ENCODE data around the gene MYH9.
A peak's percentile ranks its signal among the peaks of the same experiment; 100 is the strongest.

The MYH9 gene

DNA sequence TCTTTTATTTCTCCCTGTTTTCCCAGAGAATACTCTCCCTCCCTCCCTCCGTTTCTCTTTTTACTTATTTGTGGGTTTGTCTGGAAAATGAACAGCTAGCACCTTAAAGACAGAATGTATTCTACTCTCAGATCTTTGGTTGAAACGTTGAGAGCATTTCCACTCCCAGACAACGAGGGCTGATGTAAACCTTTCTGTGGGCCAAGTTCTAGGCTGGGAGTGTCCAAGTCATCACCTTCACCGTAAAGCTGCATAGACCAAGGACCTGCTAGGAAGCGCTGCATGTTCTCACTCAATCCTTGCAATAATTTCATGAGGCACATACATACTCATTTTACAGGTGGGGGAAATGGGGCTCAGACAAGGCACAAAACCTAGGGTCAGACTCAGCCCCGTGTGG, 32.4 kb downstream of the MYH9 start:
- TF ChIP-seq Cebpa-rat (IDR thresholded peaks at IDR 0.05) = no peak
- Histone ChIP-seq H3K36me3 (peaks cover 51% of the 10 kb centered on the region), H3K27me3 (no peaks in the 10 kb centered on the region), H3K9ac (peak overlapping the region; percentile 78), H3K4me2 (peak overlapping the region; percentile 100), H3K9me3 (no peaks in the 10 kb centered on the region), H4K20me1 (peaks cover 100% of the 10 kb centered on the region), H3K4me1 (peaks cover 100% of the 10 kb centered on the region), H3K27ac (peak overlapping the region; percentile 69), H3K4me3 (peak overlapping the region; percentile 47)

DNA sequence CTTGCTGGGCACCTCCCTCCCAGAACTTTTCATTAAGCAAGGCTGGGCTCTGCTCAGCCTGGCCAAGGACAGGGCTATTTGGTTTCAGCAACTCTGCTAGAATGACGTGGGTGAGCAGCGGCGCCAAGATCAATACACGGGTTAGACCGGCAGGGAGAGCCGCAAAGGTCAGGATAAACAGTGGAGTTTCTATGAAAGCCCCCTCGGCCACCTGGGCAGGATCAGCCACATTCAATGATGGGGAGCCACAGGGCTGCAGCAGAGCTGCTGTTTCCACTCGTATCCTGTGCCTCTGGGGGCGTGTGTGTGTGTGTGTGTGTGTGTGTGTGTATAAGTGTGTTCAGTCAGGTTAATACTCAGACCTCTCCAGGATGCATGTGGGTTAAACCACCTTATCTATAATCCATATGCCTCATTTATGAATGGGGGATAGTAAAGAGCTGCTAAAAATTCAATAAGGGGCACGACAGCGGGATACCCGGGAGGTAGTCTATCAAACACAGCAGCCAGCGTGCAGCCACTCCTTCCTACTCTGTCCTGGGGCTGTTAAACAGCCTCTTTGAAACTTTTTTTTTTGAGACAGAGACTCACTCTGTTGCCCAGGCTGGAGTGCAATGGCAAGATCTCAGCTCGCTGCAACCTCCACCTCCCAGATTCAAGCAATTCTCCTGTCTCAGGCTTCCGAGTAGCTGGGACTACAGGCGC, 34.8 kb downstream of the MYH9 start:
- peaks cover 81% of the 10 kb centered on the region for H3K4me1 ChIP-seq
- 0 out of 2 replicates have a peak overlapping the region, but pooled peaks have one; percentile 25 for H3K9ac ChIP-seq
- H3K36me3 ChIP-seq = peaks cover 62% of the 10 kb centered on the region
- no peaks in the 10 kb centered on the region for H3K27me3 ChIP-seq
- H3K4me3 ChIP-seq = no peak overlapping the region
- TF ChIP-seq Cebpa-rat (IDR thresholded peaks at IDR 0.05) = no peak
- peak overlapping the region; percentile 100 for H3K4me2 ChIP-seq
- H3K9me3 ChIP-seq = no peaks in the 10 kb centered on the region
- 0 out of 2 replicates have a peak overlapping the region, but pooled peaks have one; percentile 19 for H3K27ac ChIP-seq
- H4K20me1 ChIP-seq = peaks cover 100% of the 10 kb centered on the region

DNA sequence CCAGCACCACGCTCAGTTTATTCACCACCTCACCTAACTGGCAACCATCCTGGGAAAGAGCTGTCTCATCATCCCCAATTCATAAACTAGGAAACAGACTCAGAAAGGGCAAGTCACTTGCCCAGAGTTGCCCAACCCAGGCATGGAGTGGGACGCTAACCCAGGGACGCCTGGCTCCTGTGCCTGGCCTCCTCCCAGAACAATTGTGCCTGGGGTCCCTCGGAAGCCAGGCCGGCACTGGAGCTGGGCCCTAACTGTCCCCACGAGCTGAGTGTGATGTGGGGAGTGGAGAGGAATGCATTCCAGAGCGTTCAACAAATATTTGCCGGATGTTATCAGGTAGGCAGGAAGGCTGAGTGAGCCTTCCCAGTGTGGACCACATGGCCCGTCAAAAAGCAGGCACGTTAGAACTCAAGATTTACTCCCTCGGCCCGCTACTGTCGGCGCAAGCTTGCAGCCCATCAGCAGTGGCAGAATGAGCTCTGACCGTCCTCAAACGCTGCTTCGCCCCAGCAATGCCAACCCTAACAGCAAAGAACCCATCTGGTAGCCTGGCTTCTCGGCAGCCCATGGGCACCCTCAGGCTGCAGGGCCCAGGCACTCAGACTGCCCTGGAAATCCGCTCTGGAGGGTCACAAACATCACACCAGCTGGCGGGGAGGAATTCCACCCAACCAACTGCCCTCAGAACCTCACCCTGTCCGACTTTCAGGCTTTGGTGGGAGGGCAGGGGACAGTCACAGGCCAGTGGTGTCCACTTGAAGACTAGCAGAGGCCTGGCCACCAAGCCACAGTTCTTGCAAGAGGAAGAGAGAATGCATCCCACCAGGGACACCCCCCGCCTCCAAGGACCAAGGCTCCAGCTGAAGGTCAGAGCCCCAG, 35.6 kb downstream of the MYH9 start:
- peaks cover 100% of the 10 kb centered on the region for H4K20me1 ChIP-seq
- H3K27ac ChIP-seq = peak overlapping the region; percentile 19; the same call in 1 of the 2 replicates
- peaks cover 62% of the 10 kb centered on the region for H3K36me3 ChIP-seq
- no peaks in the 10 kb centered on the region for H3K27me3 ChIP-seq
- H3K9me3 ChIP-seq = no peaks in the 10 kb centered on the region
- H3K4me3 ChIP-seq = no peak overlapping the region
- H3K9ac ChIP-seq = peak overlapping the region; percentile 25; the same call in 1 of the 2 replicates
- peak overlapping the region; percentile 100 for H3K4me2 ChIP-seq
- H3K4me1 ChIP-seq = peaks cover 78% of the 10 kb centered on the region
- no peak for TF ChIP-seq Cebpa-rat (IDR thresholded peaks at IDR 0.05)

DNA sequence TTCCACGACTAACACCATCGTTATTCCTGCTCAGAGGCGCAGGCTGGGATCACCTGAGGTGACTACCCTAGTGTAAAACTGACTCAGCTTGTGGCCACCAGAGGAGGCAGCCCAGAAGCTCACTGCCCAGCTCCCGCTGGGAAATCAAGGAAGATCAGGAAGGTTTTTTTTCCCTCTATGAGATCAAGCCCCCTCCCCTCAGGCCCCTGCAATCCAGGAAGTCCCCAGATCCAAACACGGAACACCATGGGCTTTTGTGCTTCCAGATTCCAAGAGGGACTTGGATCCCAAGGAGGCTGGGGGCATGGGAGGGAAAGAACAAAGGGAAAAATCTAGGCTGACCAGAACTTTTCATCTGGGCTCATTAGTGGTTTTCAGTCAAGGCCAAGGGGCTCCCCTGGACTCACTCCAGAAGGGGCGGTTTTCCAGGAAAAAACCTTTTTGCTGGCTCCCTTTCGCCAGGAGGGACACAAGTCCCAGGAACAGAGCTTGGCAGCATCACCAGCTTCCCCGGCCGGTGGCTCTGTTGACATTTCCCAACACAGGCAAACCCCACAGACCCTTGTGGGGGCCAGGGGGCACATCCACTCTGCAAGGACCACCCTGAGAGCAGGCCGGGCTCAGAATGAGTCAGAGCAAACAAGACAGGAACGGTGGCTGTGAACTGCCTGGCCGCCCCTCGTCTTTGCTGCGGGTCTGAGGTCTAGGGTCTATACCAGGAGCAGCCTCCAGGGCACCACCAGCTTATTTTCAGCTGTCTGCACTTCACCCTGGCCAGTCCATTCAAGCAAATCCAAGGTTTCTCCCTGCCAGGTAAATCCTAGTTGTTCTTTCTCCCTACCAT, 36.8 kb downstream of the MYH9 start:
- Histone ChIP-seq H3K9me3 (no peaks in the 10 kb centered on the region), H3K4me2 (no peak overlapping the region), H3K4me3 (no peak overlapping the region), H3K27me3 (no peaks in the 10 kb centered on the region), H3K4me1 (peaks cover 68% of the 10 kb centered on the region), H3K36me3 (peaks cover 68% of the 10 kb centered on the region), H3K27ac (peak overlapping the region; percentile 3; the same call in 1 of the 2 replicates), H4K20me1 (peaks cover 100% of the 10 kb centered on the region), H3K9ac (no peak overlapping the region)
- no peak for TF ChIP-seq Cebpa-rat (IDR thresholded peaks at IDR 0.05)

DNA sequence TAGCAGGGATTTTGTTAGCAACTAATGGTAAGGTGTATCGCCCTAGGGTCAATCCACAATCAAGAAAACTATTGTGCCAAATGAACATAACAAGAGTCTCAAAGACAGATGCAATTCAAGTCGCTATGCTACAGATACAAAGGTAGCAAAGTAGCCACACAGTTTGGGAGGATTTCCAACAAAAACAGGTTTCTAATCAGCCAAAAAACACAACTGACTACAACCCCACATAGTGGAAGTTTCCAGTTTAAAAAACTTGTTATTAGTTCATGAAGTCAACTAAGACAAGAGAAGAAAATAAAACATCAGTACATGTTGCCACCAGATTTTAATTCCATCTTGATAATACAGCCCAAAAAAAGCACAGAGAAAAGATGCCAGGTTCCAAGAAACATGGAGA, 38.0 kb downstream of the MYH9 start:
- Histone ChIP-seq H3K27me3 (no peaks in the 10 kb centered on the region), H4K20me1 (peaks cover 100% of the 10 kb centered on the region), H3K27ac (no peak overlapping the region), H3K4me1 (peaks cover 55% of the 10 kb centered on the region), H3K9me3 (no peaks in the 10 kb centered on the region), H3K4me3 (no peak overlapping the region), H3K4me2 (no peak overlapping the region), H3K9ac (no peak overlapping the region), H3K36me3 (peaks cover 80% of the 10 kb centered on the region)
- TF ChIP-seq Cebpa-rat (IDR thresholded peaks at IDR 0.05) = no peak

DNA sequence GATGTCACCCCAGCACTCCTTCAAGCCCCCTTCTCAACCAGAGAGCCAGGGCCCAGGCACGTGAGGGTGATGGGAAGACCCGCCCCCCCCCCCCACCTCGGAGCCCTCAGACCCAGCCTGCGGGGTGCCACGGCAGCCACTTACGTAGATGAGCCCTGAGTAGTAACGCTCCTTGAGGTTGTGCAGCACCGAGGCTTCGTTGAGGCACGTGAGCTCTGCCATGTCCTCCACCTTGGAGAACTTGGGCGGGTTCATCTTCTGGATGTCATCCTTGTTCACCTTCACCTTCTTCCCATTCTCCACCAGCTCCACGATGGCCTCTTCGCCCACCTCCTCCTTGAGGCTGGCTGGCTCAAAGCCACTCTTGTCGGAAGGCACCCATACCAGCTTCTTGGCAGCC, 39.0 kb downstream of the MYH9 start:
- H3K36me3 ChIP-seq = peaks cover 90% of the 10 kb centered on the region
- H3K27me3 ChIP-seq = no peaks in the 10 kb centered on the region
- TF ChIP-seq Cebpa-rat (IDR thresholded peaks at IDR 0.05) = no peak
- no peak overlapping the region for H3K4me2 ChIP-seq
- H3K9ac ChIP-seq = no peak overlapping the region
- H3K9me3 ChIP-seq = no peaks in the 10 kb centered on the region
- H3K27ac ChIP-seq = no peak overlapping the region
- H4K20me1 ChIP-seq = peaks cover 100% of the 10 kb centered on the region
- H3K4me3 ChIP-seq = no peak overlapping the region
- peaks cover 46% of the 10 kb centered on the region for H3K4me1 ChIP-seq

DNA sequence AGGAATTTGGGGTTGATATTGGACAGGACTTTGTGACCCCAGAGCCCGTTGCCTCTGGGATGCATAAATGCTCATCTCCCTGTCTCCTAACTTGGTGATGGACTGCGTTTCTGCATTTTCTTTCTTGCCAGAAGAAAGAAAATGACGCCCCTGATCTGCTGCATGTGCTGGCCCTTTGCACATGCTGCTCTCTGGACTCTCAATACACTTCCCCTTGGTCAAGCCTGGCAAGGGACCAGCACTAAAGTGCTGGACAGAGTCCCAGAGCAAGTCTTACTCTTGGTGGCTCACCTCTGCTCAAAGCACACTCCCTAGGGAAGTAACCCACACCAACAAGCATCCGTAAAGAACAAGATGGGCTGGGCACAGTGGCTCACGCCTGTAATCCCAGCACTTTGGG, 40.7 kb downstream of the MYH9 start:
- H4K20me1 ChIP-seq = peaks cover 100% of the 10 kb centered on the region
- peaks cover 29% of the 10 kb centered on the region for H3K4me1 ChIP-seq
- no peak overlapping the region for H3K4me2 ChIP-seq
- TF ChIP-seq Cebpa-rat (IDR thresholded peaks at IDR 0.05) = no peak
- peaks cover 95% of the 10 kb centered on the region for H3K36me3 ChIP-seq
- no peaks in the 10 kb centered on the region for H3K9me3 ChIP-seq
- no peak overlapping the region for H3K27ac ChIP-seq
- no peak overlapping the region for H3K4me3 ChIP-seq
- H3K27me3 ChIP-seq = no peaks in the 10 kb centered on the region
- H3K9ac ChIP-seq = no peak overlapping the region

DNA sequence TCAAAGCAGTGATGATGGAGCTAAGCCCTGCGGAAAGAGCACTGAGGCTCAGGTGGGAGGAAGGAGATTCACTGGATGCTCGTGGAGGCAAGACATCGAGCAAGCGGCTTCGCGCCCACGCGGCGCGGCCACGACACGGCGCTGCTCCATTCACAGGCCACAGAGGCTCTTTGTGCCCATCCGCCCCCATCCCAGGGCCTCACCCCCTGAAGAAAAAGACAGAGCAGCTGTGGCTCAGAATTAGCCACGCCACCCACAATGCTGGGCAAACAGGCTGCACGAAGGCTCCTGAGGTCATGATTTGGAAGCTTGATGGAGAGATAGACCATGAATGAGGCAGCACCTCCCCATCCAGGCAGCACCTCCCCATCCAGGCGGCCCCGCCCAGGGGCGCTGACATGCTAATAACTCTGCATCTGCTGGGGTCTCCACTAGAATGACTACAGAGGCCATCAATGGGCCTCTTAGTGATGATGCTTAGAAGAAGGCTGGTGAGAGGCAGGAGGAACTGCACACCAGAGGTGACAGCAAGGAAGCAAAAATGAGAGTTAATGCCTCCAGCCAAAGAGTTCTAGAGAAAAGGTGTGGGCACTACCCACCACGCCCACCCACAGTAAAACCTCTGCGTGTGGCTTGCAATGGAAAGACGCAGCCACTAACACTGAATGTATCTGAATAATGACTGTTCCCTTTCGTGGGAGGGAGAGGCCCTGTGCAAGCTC, 43.5 kb downstream of the MYH9 start:
- Histone ChIP-seq H3K27me3 (no peaks in the 10 kb centered on the region), H3K36me3 (peaks cover 98% of the 10 kb centered on the region), H3K9ac (no peak overlapping the region), H3K27ac (no peak overlapping the region), H3K4me1 (peaks cover 18% of the 10 kb centered on the region), H3K4me2 (no peak overlapping the region), H4K20me1 (peaks cover 100% of the 10 kb centered on the region), H3K4me3 (no peak overlapping the region), H3K9me3 (no peaks in the 10 kb centered on the region)
- TF ChIP-seq Cebpa-rat (IDR thresholded peaks at IDR 0.05) = no peak

DNA sequence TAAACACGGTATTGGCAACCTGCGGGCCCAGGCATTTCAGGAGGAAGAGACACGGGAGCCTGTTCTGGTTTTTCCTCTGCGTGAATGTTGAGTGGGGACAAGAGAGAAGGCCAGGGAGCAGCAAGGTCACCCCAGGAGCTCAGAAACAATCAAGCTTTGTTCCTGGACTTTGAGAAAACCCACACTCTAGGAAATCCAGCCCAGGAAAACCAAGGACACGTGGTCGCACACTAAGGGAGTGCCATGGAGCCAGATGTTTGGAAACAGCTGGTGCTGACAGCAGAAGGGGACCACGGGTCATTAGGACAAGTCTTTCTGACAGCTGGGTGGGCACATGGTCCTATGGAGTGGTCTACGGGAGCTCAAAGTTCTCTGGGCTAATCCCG, 44.1 kb downstream of the MYH9 start:
- Histone ChIP-seq H3K9me3 (no peaks in the 10 kb centered on the region), H3K4me2 (no peak overlapping the region), H3K36me3 (peaks cover 98% of the 10 kb centered on the region), H3K4me3 (no peak overlapping the region), H3K9ac (no peak overlapping the region), H3K4me1 (peaks cover 23% of the 10 kb centered on the region), H3K27ac (0 out of 2 replicates have a peak overlapping the region, but pooled peaks have one; percentile 35), H4K20me1 (peaks cover 100% of the 10 kb centered on the region), H3K27me3 (no peaks in the 10 kb centered on the region)
- no peak for TF ChIP-seq Cebpa-rat (IDR thresholded peaks at IDR 0.05)
